ENCODE data around the gene DUSP15. TPM values are rescaled to one million over a fixed set of nuclear protein-coding genes. Genes with fewer than 3 reads are reported as not detected.

The DUSP15 gene
- polyA plus RNA-seq, 1 donor (not counting 4 experiments of a cell fraction or from before 2014, with no cell fraction given): not detected

- dilution Hi-C loops (cut with MboI; ENCODE audit: extremely low pct_ligation_motif_present, low sequenced_read_pairs): no loop called here
Observed at GRCh38 chr20:31877684-31878083, 7.4 kb upstream of the DUSP15 start.

GRCh38 chr20:31875671-31876070 is 5.3 kb upstream of the DUSP15 start:
- Histone ChIP-seq H3K36me3 (ENCODE audit: control insufficient read depth in 2 of 2, extremely low read depth in 1 of 2, insufficient read depth in 2 of 2, low read length in 2 of 2) (no peaks in the 10 kb centered on the region), H3K27ac (ENCODE audit: control insufficient read depth, insufficient read depth, low read length) (no peak overlapping the region), H3K4me2 (ENCODE audit: control insufficient read depth, extremely low read depth, insufficient read depth, low read depth, low read length) (no peak overlapping the region), H3K4me3 (ENCODE audit: control insufficient read depth in 2 of 3, extremely low read depth in 1 of 3, insufficient read depth in 2 of 3, low read depth in 1 of 3, low read length in 3 of 3) (no peak overlapping the region), H3K9me1 (ENCODE audit: control insufficient read depth, extremely low read depth, insufficient read depth, low read length) (no peaks in the 10 kb centered on the region), H3K9me3 (ENCODE audit: control insufficient read depth, low read depth, low read length) (no peaks in the 10 kb centered on the region), H2AFZ (ENCODE audit: control insufficient read depth, low read length) (no peak overlapping the region), H4K20me1 (ENCODE audit: control insufficient read depth, extremely low read depth, insufficient read depth, low read length) (no peaks in the 10 kb centered on the region), H3K9ac (ENCODE audit: control insufficient read depth, extremely low read depth, insufficient read depth, low read length) (no peak overlapping the region), H3K27me3 (ENCODE audit: control insufficient read depth, extremely low read depth, insufficient read depth, low read length) (peaks cover 18% of the 10 kb centered on the region), H3K79me2 (ENCODE audit: control insufficient read depth, insufficient read depth, low read length) (no peaks in the 10 kb centered on the region), H3K4me1 (ENCODE audit: control insufficient read depth, extremely low read depth, insufficient read depth, low read length) (peaks cover 4% of the 10 kb centered on the region)
- no peak for FAIRE-seq
- dilution Hi-C loops (cut with MboI; ENCODE audit: extremely low pct_ligation_motif_present, low sequenced_read_pairs): no loop called here
- no peak for DNase-seq (ENCODE audit: low read depth, low spot score)
- no peak for TF ChIP-seq EZH2 (IDR thresholded peaks at IDR 0.05; ENCODE audit: low read length)

More at GRCh38 chr20:31877684-31878083, 7.4 kb upstream of the DUSP15 start:
- DNase-seq (ENCODE audit: low read depth, low spot score) (no peak), FAIRE-seq (no peak)
- H4K20me1 ChIP-seq (ENCODE audit: control insufficient read depth, extremely low read depth, insufficient read depth, low read length): no peaks in the 10 kb centered on the region
- no peaks in the 10 kb centered on the region for H3K9me3 ChIP-seq (ENCODE audit: control insufficient read depth, low read depth, low read length)
- peaks cover 4% of the 10 kb centered on the region for H3K27me3 ChIP-seq (ENCODE audit: control insufficient read depth, extremely low read depth, insufficient read depth, low read length)
- H2AFZ ChIP-seq (ENCODE audit: control insufficient read depth, low read length): no peak overlapping the region
- H3K4me1 ChIP-seq (ENCODE audit: control insufficient read depth, extremely low read depth, insufficient read depth, low read length): peaks cover 4% of the 10 kb centered on the region
- H3K9me1 ChIP-seq (ENCODE audit: control insufficient read depth, extremely low read depth, insufficient read depth, low read length): no peaks in the 10 kb centered on the region
- H3K79me2 ChIP-seq (ENCODE audit: control insufficient read depth, insufficient read depth, low read length): no peaks in the 10 kb centered on the region
- no peaks in the 10 kb centered on the region for H3K36me3 ChIP-seq (ENCODE audit: control insufficient read depth in 2 of 2, extremely low read depth in 1 of 2, insufficient read depth in 2 of 2, low read length in 2 of 2)
- no peak overlapping the region for H3K4me3 ChIP-seq (ENCODE audit: control insufficient read depth in 2 of 3, extremely low read depth in 1 of 3, insufficient read depth in 2 of 3, low read depth in 1 of 3, low read length in 3 of 3)
- H3K9ac ChIP-seq (ENCODE audit: control insufficient read depth, extremely low read depth, insufficient read depth, low read length): no peak overlapping the region
- no peak overlapping the region for H3K27ac ChIP-seq (ENCODE audit: control insufficient read depth, insufficient read depth, low read length)
- no peak overlapping the region for H3K4me2 ChIP-seq (ENCODE audit: control insufficient read depth, extremely low read depth, insufficient read depth, low read depth, low read length)
- TF ChIP-seq CTCF (optimal IDR thresholded peaks at IDR 0.05 in 1 of 3, IDR thresholded peaks at IDR 0.05 in 1 of 3, conservative IDR thresholded peaks at IDR 0.05 in 1 of 3; ENCODE audit: extremely low read depth in 1 of 3, insufficient read depth in 2 of 3, low read length in 3 of 3) (no peak), EZH2 (IDR thresholded peaks at IDR 0.05; ENCODE audit: low read length) (no peak)

- Histone ChIP-seq H3K9me1 (ENCODE audit: control insufficient read depth, extremely low read depth, insufficient read depth, low read length) (no peaks in the 10 kb centered on the region), H3K36me3 (ENCODE audit: control insufficient read depth in 2 of 2, extremely low read depth in 1 of 2, insufficient read depth in 2 of 2, low read length in 2 of 2) (no peaks in the 10 kb centered on the region), H3K4me2 (ENCODE audit: control insufficient read depth, extremely low read depth, insufficient read depth, low read depth, low read length) (no peak overlapping the region), H3K4me1 (ENCODE audit: control insufficient read depth, extremely low read depth, insufficient read depth, low read length) (no peaks in the 10 kb centered on the region), H2AFZ (ENCODE audit: control insufficient read depth, low read length) (no peak overlapping the region), H3K9me3 (ENCODE audit: control insufficient read depth, low read depth, low read length) (no peaks in the 10 kb centered on the region), H3K27ac (ENCODE audit: control insufficient read depth, insufficient read depth, low read length) (no peak overlapping the region), H4K20me1 (ENCODE audit: control insufficient read depth, extremely low read depth, insufficient read depth, low read length) (no peaks in the 10 kb centered on the region), H3K4me3 (ENCODE audit: control insufficient read depth in 2 of 3, extremely low read depth in 1 of 3, insufficient read depth in 2 of 3, low read depth in 1 of 3, low read length in 3 of 3) (no peak overlapping the region), H3K27me3 (ENCODE audit: control insufficient read depth, extremely low read depth, insufficient read depth, low read length) (peaks cover 43% of the 10 kb centered on the region), H3K79me2 (ENCODE audit: control insufficient read depth, insufficient read depth, low read length) (no peaks in the 10 kb centered on the region), H3K9ac (ENCODE audit: control insufficient read depth, extremely low read depth, insufficient read depth, low read length) (no peak overlapping the region)
- DNase-seq (ENCODE audit: low read depth, low spot score) (no peak), FAIRE-seq (no peak)
- TF ChIP-seq EZH2 (IDR thresholded peaks at IDR 0.05; ENCODE audit: low read length) (no peak), CTCF (optimal IDR thresholded peaks at IDR 0.05 in 1 of 3, IDR thresholded peaks at IDR 0.05 in 1 of 3, conservative IDR thresholded peaks at IDR 0.05 in 1 of 3; ENCODE audit: extremely low read depth in 1 of 3, insufficient read depth in 2 of 3, low read length in 3 of 3) (no peak)
- dilution Hi-C loops (cut with MboI; ENCODE audit: extremely low pct_ligation_motif_present, low sequenced_read_pairs): no loop called here
Observed at GRCh38 chr20:31872406-31872805, 2.1 kb upstream of the DUSP15 start.

Measured in keratinocyte (primary cell).